Ovary (tissue), 9 donors: Measurements from ENCODE around the gene NR1H2. TPM values are rescaled to one million over a fixed set of nuclear protein-coding genes. Genes with fewer than 3 reads are reported as not detected.

Experiments
- DNase-seq, 5 donors: peaks; one replicate each; pipeline ENCODE4 v3.0.0-alpha.2; 2019 to 2020
- H3K27ac ChIP-seq, 2 donors: fragments of 200-600 bp; one replicate each; pipeline versions ENCODE4 v1.5.1 to v1.8.0; 2019 to 2022
- H3K27me3 ChIP-seq: fragments of 200-600 bp; one replicate; pipeline ENCODE4 v1.8.0; 2022
- H3K36me3 ChIP-seq: fragments of 200-600 bp; sonication (generic); one replicate; pipeline ENCODE4 v1.5.1; 2019
- H3K4me1 ChIP-seq: one replicate; pipeline ENCODE4 v1.8.1; 2013; ENCODE audit warnings: mild to moderate bottlenecking, moderate library complexity; ENCODE audit not compliant: insufficient read depth
- H3K4me3 ChIP-seq: fragments of 200-600 bp; sonication (generic); one replicate; pipeline ENCODE4 v1.5.1; 2017
- H3K9me3 ChIP-seq, 2 donors: fragments of 200-600 bp in 1 of 2; sonication (generic) in 1 of 2; one replicate each; pipeline versions ENCODE4 v1.5.1 to v1.8.1; 2013 to 2019; ENCODE audit warnings: mild to moderate bottlenecking in 1 of 2, moderate library complexity in 1 of 2
- CTCF ChIP-seq, 3 donors: fragments of 450-650 bp in 2 of 3; fragments of 200-600 bp in 1 of 3; IDR thresholded peaks; one replicate each; pipeline versions ENCODE4 v1.5.1 to v1.8.0; 2016 to 2022; ENCODE audit warnings: antibody characterized with exemption in 3 of 3, mild to moderate bottlenecking in 1 of 3
- EP300 ChIP-seq: sonication (generic); formaldehyde crosslinking; IDR thresholded peaks from one replicate; pipeline ENCODE4 v1.6.1; 2017; ENCODE audit warnings: antibody characterized with exemption
- POLR2A ChIP-seq: fragments of 450-650 bp; IDR thresholded peaks from one replicate; pipeline ENCODE4 v1.6.1; 2017; ENCODE audit warnings: antibody characterized with exemption, mild to moderate bottlenecking, moderate library complexity
- WGBS, 3 donors: extraction: QIAGEN DNeasy Blood & Tissue Kit in 1 of 3; methylation state at CpG; one replicate each; pipeline versions ENCODE4 v1.1.5 to v1.1.7; 2013 to 2017; 5-methylcytosine and 5-hydroxymethylcytosine counted together
- intact Hi-C, 4 donors: fragments of 100-400 bp; cut with DNase I; formaldehyde crosslinking; loops; one replicate each; pipeline versions ENCODE4 v1.11.0 to v1.15.1; 2022 to 2023
- polyA plus RNA-seq, 2 donors: library from polyadenylated mRNA; stranded (reverse); fragments of 200-250 nt in 1 of 2; fragments of 350-450 nt in 1 of 2; fragmentation: Illumina TruSeq in 1 of 2; extraction: RNeasy Lipid Tissue Mini Kit (QIAGEN cat#74804) in 1 of 2; gene quantifications; one replicate each; pipeline ENCODE4 v1.2.3, GENCODE V29; 2013 to 2014
- total RNA-seq, 7 donors: library from RNA; depleted of rRNA in 2 of 7; stranded (reverse); fragments of >200 nt in 2 of 7; fragmentation: NEBNext Ultra II Directional in 3 of 7; extraction: Animal tissue kit (Norgen Biotek cat#: 25700) in 3 of 7; gene quantifications; one replicate each; pipeline versions ENCODE4 v1.1.0 to v1.2.4, GENCODE V29; 2016 to 2023
- donor health status: DM: no; HTN: no; CAD: no; lungs with moderate emphysema.
- donor health status: DM: no; HTN: no; CAD: no.
- donor health status: Bipolar disorder and iron deficiency.
- donor health status: DM: yes; HTN: yes; CAD: no.
- donor health status: DM: no; HTN: no; CAD: no.
- donor health status: DM: yes; HTN: yes; CAD: no.

Gene NR1H2
- total and polyA plus RNA-seq, 9 donors, result 11.5 to 84.2 (median 62.3) TPM

GRCh38 chr19:50419022-50419579 is 42.8 kb downstream of the NR1H2 start:
- Histone ChIP-seq H3K9me3 (no peaks in the 10 kb centered on the region), H3K27me3 (no peaks in the 10 kb centered on the region), H3K4me1 (peaks cover 2% of the 10 kb centered on the region), H3K36me3 (no peaks in the 10 kb centered on the region), H3K4me3 (no peak overlapping the region), H3K27ac (no peak overlapping the region)
- intact Hi-C loops, result loop anchor here in 2 of 4 donors (5.0 to 10.0 kb wide), 3 partner anchors 54 to 274 kb away; partner anchors contain the start of gene NAPSA (in 1 of the 2)
- TF ChIP-seq CTCF (IDR thresholded peaks at IDR 0.05) (no peak), EP300 (no peak), POLR2A (no peak)
- 10 to 11% (median 10%) methylated on average over 14 of the region's 14 CpGs for WGBS, 3 donors
- DNase-seq, result no peak

GRCh38 chr19:50419580-50420035 is 43.4 kb downstream of the NR1H2 start:
- Histone ChIP-seq H3K36me3 (no peaks in the 10 kb centered on the region), H3K9me3 (no peaks in the 10 kb centered on the region), H3K27me3 (no peaks in the 10 kb centered on the region), H3K4me1 (peaks cover 1% of the 10 kb centered on the region), H3K4me3 (no peak overlapping the region), H3K27ac (no peak overlapping the region)
- DNase-seq, result no peak
- WGBS, 3 donors, result 16 to 26% (median 21%) methylated on average over 8 of the region's 8 CpGs
- TF ChIP-seq EP300, result no peak
- intact Hi-C loops, result loop anchor here in 2 of 4 donors (5.0 to 10.0 kb wide), 3 partner anchors 55 to 275 kb away; partner anchors contain the start of gene NAPSA (in 1 of the 2)

GRCh38 chr19:50420127-50420526 is 43.9 kb downstream of the NR1H2 start:
- no peak for DNase-seq
- H3K27ac ChIP-seq, result no peak overlapping the region
- no peaks in the 10 kb centered on the region for H3K9me3 ChIP-seq
- TF ChIP-seq CTCF (IDR thresholded peaks at IDR 0.05) (no peak), POLR2A (no peak), EP300 (no peak)
- WGBS, 3 donors, result 24 to 34% (median 30%) methylated on average over 3 of the region's 3 CpGs
- no peak overlapping the region for H3K4me3 ChIP-seq
- no peaks in the 10 kb centered on the region for H3K4me1 ChIP-seq
- no peaks in the 10 kb centered on the region for H3K36me3 ChIP-seq
- no peaks in the 10 kb centered on the region for H3K27me3 ChIP-seq
- intact Hi-C loops, result no loop called here

- no peaks in the 10 kb centered on the region for H3K36me3 ChIP-seq
- H3K4me1 ChIP-seq, result no peaks in the 10 kb centered on the region
- intact Hi-C loops, result no loop called here
- DNase-seq, result no peak
- no peaks in the 10 kb centered on the region for H3K9me3 ChIP-seq
- 61 to 71% (median 69%) methylated on average over 3 of the region's 3 CpGs for WGBS, 3 donors
- TF ChIP-seq CTCF (IDR thresholded peaks at IDR 0.05), result no peak
- no peak for TF ChIP-seq EP300
- no peak for TF ChIP-seq POLR2A
- no peaks in the 10 kb centered on the region for H3K27me3 ChIP-seq
- no peak overlapping the region for H3K4me3 ChIP-seq
- H3K27ac ChIP-seq, result no peak overlapping the region
Observed at GRCh38 chr19:50420808-50421207, 44.6 kb downstream of the NR1H2 start.

GRCh38 chr19:50422397-50423278 is 46.4 kb downstream of the NR1H2 start:
- 76 to 84% (median 79%) methylated on average over 18 of the region's 18 CpGs for whole genome bisulfite sequencing, 3 donors
- Histone ChIP-seq H3K27ac (no peak overlapping the region), H3K4me3 (no peak overlapping the region), H3K9me3 (no peaks in the 10 kb centered on the region), H3K27me3 (no peaks in the 10 kb centered on the region), H3K36me3 (no peaks in the 10 kb centered on the region), H3K4me1 (no peaks in the 10 kb centered on the region)
- TF ChIP-seq CTCF (IDR thresholded peaks at IDR 0.05), result no peak
- no peak for TF ChIP-seq POLR2A
- no peak for TF ChIP-seq EP300
- intact Hi-C loops, result no loop called here
- no peak for DNase-seq
